ENCODE measurements around the gene LRP3. TPM values are rescaled to one million over a fixed set of nuclear protein-coding genes. Genes with fewer than 3 reads are reported as not detected.
"Not testable (repeated sequence)": the region's sequence is repeated elsewhere in the genome, so short reads cannot be mapped to it uniquely, and the experiment has no call there.

Gene LRP3
- total RNA-seq, 2 donors from 2014 or later: 16.3 to 22.2 TPM

DNA sequence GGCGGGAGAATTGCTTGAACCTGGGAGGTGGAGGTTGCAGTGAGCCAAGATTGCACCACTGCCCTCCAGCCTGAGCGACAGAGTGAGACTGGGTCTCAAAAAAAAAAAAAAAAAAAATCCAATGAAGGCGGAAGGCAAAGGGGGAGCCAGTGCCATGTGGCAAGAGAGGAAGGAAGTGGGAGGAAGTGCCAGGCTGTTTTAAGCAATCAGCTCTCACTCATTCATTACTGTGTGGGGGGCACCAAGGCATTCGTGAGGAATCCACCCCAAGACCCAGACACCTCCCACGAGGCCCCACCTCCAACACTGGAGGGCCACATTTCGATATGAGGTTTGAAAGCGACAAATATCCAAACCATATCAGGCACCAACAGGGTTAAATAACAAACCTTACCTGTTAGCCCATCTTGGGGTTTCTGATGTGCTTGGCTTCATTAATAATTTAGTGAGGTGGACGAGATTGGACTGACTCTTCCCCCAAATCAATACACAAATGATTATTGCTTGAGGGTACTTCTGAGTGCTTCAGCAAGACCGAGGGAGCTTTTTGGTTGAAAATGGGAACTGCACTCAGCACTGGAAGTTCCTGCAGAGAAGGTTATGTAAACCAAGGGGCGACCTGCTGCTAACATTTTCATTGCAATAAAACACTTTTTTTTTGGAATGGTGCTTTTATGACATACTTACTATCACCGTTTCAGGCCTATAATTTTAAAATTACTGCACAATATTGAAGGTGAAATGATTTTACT lies 7.5 kb upstream of the LRP3 start:
- Histone ChIP-seq H3K27ac (no peak overlapping the region), H3K9me3 (no peaks in the 10 kb centered on the region), H3K27me3 (no peaks in the 10 kb centered on the region), H3K4me1 (no peaks in the 10 kb centered on the region), H3K4me3 (no peak overlapping the region), H3K36me3 (no peaks in the 10 kb centered on the region)
- DNase-seq (ENCODE audit: low spot score): no peak
- TF ChIP-seq, protein P1, sequence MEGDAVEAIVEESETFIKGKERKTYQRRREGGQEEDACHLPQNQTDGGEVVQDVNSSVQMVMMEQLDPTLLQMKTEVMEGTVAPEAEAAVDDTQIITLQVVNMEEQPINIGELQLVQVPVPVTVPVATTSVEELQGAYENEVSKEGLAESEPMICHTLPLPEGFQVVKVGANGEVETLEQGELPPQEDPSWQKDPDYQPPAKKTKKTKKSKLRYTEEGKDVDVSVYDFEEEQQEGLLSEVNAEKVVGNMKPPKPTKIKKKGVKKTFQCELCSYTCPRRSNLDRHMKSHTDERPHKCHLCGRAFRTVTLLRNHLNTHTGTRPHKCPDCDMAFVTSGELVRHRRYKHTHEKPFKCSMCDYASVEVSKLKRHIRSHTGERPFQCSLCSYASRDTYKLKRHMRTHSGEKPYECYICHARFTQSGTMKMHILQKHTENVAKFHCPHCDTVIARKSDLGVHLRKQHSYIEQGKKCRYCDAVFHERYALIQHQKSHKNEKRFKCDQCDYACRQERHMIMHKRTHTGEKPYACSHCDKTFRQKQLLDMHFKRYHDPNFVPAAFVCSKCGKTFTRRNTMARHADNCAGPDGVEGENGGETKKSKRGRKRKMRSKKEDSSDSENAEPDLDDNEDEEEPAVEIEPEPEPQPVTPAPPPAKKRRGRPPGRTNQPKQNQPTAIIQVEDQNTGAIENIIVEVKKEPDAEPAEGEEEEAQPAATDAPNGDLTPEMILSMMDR (IDR thresholded peaks at IDR 0.05): no peak

DNA sequence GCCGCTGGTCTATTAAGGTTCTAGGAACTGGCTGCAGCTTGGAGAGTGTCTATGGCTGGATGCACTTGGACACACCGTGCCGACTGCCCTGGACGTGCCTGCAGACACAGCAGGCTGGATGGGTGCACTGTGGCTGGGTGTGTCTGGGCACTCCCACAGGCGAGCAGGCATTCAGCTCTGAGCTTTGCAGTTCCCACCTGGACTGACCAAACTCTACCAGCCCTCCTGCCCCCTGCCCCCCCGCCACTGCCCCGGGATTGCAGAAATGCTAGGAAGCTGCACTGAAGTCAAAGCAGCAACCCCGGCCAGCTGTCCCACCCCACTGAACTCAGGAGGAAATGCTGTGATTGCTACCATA lies 7.0 kb upstream of the LRP3 start:
- Histone ChIP-seq H3K4me1 (no peaks in the 10 kb centered on the region), H3K36me3 (no peaks in the 10 kb centered on the region), H3K4me3 (no peak overlapping the region), H3K27ac (no peak overlapping the region), H3K9me3 (no peaks in the 10 kb centered on the region), H3K27me3 (no peaks in the 10 kb centered on the region)
- no peak for DNase-seq (ENCODE audit: low spot score)
- TF ChIP-seq, protein P1 (IDR thresholded peaks at IDR 0.05): no peak

DNA sequence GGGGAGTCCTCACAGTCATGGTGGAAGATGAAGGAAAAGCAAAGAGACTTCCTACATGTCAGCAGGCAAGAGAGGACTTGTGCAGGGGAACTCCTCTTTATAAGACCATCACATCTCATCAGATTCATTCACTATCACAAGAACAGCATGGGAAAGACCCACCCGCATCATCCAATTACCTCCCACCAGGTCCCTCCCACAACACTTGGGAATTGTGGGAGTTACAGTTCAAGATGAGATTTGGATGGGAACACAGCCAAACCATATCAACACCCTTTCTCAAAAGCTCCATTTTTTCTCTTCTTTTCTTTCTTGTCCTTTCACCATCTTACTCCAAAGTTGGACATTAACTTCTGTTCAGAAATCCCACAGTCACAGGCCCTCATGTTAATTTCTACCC lies 4.7 kb upstream of the LRP3 start:
- Histone ChIP-seq H3K27ac (no peak overlapping the region), H3K4me1 (no peaks in the 10 kb centered on the region), H3K27me3 (no peaks in the 10 kb centered on the region), H3K4me3 (no peak overlapping the region), H3K9me3 (no peaks in the 10 kb centered on the region), H3K36me3 (no peaks in the 10 kb centered on the region)
- TF ChIP-seq, protein P1 (IDR thresholded peaks at IDR 0.05): no peak
- DNase-seq (ENCODE audit: low spot score): no peak

DNA sequence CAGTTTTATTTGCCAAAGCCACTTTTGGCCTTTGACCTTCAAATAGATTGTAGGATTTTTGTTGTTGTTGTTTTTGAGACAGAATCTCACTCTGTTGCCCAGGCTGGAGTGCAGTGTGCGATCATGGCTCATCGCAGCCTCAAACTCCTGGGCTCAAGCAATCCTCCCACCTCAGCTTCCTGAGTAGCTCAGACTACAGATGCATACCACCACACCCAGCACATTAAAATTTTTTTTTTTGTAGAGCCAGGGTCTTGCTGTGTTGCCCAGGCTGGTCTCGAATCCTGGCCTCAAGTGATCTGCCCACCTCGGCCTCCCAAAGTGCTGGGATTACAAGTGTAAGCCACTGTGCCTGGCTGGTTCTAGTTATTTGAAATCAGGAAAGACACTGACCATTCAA lies 3.0 kb upstream of the LRP3 start:
- H3K4me1 ChIP-seq: peaks cover 0 to 12% of the 10 kb centered on the region in 2 donors
- not testable (repeated sequence) for H3K27ac ChIP-seq; H3K4me3 ChIP-seq; DNase-seq (ENCODE audit: low spot score); H3K36me3 ChIP-seq; H3K27me3 ChIP-seq; H3K9me3 ChIP-seq

DNA sequence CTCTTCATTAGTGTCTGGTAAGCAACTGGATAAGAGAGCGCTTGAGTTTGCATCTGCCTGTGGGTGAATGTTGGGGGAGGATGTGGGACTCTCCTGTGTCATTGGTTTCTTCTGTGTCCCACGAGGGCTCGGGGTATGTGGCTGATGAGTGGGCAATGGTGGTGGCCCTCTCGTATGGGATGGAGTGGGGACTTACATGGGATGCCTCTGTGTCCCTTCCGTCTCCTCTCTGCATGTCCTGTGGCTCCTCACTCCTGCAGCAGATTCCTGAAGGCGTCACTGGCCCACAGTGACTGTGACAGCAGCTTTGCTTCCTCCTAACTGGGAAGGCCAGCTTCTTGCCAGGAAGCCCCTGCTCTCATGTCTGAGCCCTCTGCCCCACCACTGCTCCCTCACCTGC lies 2.6 kb upstream of the LRP3 start:
- no peaks in the 10 kb centered on the region for H3K9me3 ChIP-seq
- no peak overlapping the region for H3K4me3 ChIP-seq
- no peak overlapping the region for H3K27ac ChIP-seq
- H3K27me3 ChIP-seq: no peaks in the 10 kb centered on the region
- TF ChIP-seq, protein P1 (IDR thresholded peaks at IDR 0.05): no peak
- peaks cover 0 to 12% of the 10 kb centered on the region in 2 donors for H3K4me1 ChIP-seq
- H3K36me3 ChIP-seq: no peaks in the 10 kb centered on the region
- no peak for DNase-seq (ENCODE audit: low spot score)

DNA sequence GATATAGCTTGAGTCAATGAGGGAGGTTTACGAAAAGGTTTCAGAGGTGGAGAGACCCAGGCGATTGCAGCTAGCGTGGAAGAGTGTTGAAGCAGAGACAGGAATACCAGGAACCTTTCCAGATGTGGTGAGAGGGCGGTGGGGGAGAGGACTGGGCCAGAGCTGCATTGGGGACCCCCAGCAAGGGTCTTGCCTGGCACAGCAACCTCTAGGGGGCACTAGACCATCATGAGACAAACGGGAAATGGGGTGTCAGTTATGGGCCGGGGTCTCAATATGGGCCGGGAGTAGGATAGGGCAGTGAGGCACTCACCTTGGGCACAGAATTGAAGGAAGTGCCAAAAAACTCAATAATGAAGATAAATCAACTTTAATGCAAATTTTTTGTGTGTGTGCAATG lies 2.1 kb upstream of the LRP3 start:
- no peaks in the 10 kb centered on the region for H3K9me3 ChIP-seq
- H3K27ac ChIP-seq: no peak overlapping the region
- H3K36me3 ChIP-seq: no peaks in the 10 kb centered on the region
- DNase-seq (ENCODE audit: low spot score): no peak
- peaks cover 0 to 12% of the 10 kb centered on the region in 2 donors for H3K4me1 ChIP-seq
- TF ChIP-seq, protein P1 (IDR thresholded peaks at IDR 0.05): no peak
- no peaks in the 10 kb centered on the region for H3K27me3 ChIP-seq
- H3K4me3 ChIP-seq: no peak overlapping the region
